A549 (cell line): ENCODE data around the gene PRKN. TPM values are rescaled to one million over a fixed set of nuclear protein-coding genes. Genes with fewer than 3 reads are reported as not detected.

Experiments used
- ATAC-seq, 2 experiments: fragments of 200-7000 bp in 1 of 2; fragments of >200 bp in 1 of 2; cut with Nextera tagmentation in 1 of 2; cut with Tn5 transposase in 1 of 2; 3 replicates each; pipeline versions ENCODE4 v1.8.0 to v1.9.1; 2018 to 2020; ENCODE audit warnings: mild to moderate bottlenecking in 1 of 2, moderate library complexity in 1 of 2
- CTCF ChIA-PET: fragments of 300-600 bp; sonication (Branson Sonifier 250); formaldehyde crosslinking; extraction: SDS; loops from one replicate; lab custom pipeline; 2021; ENCODE audit warnings: antibody characterized with exemption, inconsistent platforms; lab: Yijun Ruan, JAX
- POLR2A ChIA-PET: fragments of 350-600 bp; formaldehyde crosslinking; extraction: SDS; loops from one replicate; lab custom pipeline; 2021; ENCODE audit warnings: antibody characterized with exemption, inconsistent platforms; lab: Yijun Ruan, JAX
- DNase-seq, 2 experiments: peaks; one replicate each; pipeline versions ENCODE4 v3.0.0 to v3.0.0-alpha.2; 2011 to 2016; ENCODE audit warnings: low read depth in 1 of 2, low spot score in 1 of 2
- FAIRE-seq: peaks from 2 replicates; lab custom pipeline; 2011; peaks lifted over from hg19 to GRCh38; lab: Jason Lieb, UNC
- H3K27ac ChIP-seq, 2 experiments: fragments of >200 bp; sonication (Bioruptor Twin); formaldehyde crosslinking; 3 replicates each; pipeline ENCODE4 v1.5.1; 2016 to 2017
- H3K4me1 ChIP-seq: fragments of >200 bp; sonication (Bioruptor Twin); formaldehyde crosslinking; 3 replicates; pipeline ENCODE4 v1.6.1; 2016
- H3K4me2 ChIP-seq: fragments of >200 bp; sonication (Bioruptor Twin); formaldehyde crosslinking; 3 replicates; pipeline ENCODE4 v1.6.1; 2016
- H3K4me3 ChIP-seq: fragments of >200 bp; sonication (Bioruptor Twin); formaldehyde crosslinking; 3 replicates; pipeline ENCODE4 v1.5.1; 2016
- H3K9me3 ChIP-seq: fragments of >200 bp; sonication (Bioruptor Twin); formaldehyde crosslinking; 3 replicates; pipeline ENCODE4 v1.6.1; 2016
- BHLHE40 ChIP-seq: IDR thresholded peaks from 2 replicates; pipeline ENCODE4 v1.6.1; 2012; ENCODE audit warnings: low read depth, low read length, inconsistent platforms
- CBX8 ChIP-seq: fragments of 200-600 bp; sonication (generic); IDR thresholded peaks from 2 replicates; pipeline ENCODE4 v1.6.1; 2016
- CHD2 ChIP-seq: fragments of 150-350 bp; IDR thresholded peaks from 2 replicates; pipeline ENCODE4 v1.6.1; 2014; ENCODE audit warnings: low read length; ENCODE audit not compliant: partially characterized antibody
- CHD4 ChIP-seq: fragments of 200-600 bp; sonication (generic); IDR thresholded peaks from 2 replicates; pipeline ENCODE4 v1.6.1; 2016; ENCODE audit warnings: antibody characterized with exemption, mild to moderate bottlenecking, borderline replicate concordance
- EHF ChIP-seq: fragments of 250-450 bp; sonication (Bioruptor Pico); IDR thresholded peaks from 2 replicates; pipeline ENCODE4 v1.5.0; 2020; ENCODE audit warnings: mild to moderate bottlenecking
- EHMT2 ChIP-seq: fragments of 200-600 bp; sonication (generic); IDR thresholded peaks from 2 replicates; pipeline ENCODE4 v1.6.1; 2016; ENCODE audit warnings: antibody characterized with exemption, low read depth, mild to moderate bottlenecking, moderate library complexity
- EP300 ChIP-seq, 2 experiments: fragments of >200 bp; sonication (Bioruptor Twin); formaldehyde crosslinking; IDR thresholded peaks; 2 replicates in 1 of 2; 3 replicates in 1 of 2; pipeline ENCODE4 v1.6.1; 2016 to 2017
- FOXS1 ChIP-seq: fragments of 250-450 bp; sonication (Bioruptor Pico); IDR thresholded peaks from 2 replicates; pipeline ENCODE4 v1.5.0; 2020; ENCODE audit warnings: mild to moderate bottlenecking, moderate library complexity
- GATA3 ChIP-seq: IDR thresholded peaks from 2 replicates; pipeline ENCODE4 v1.6.1; 2012; ENCODE audit warnings: borderline replicate concordance
- HOXB13 ChIP-seq: fragments of 250-450 bp; sonication (Bioruptor Pico); IDR thresholded peaks from 2 replicates; pipeline ENCODE4 v1.5.0; 2020; ENCODE audit warnings: low read depth, mild to moderate bottlenecking, moderate library complexity
- JUN ChIP-seq, 2 experiments: fragments of >200 bp; sonication (Bioruptor Twin); formaldehyde crosslinking; IDR thresholded peaks; 2 replicates in 1 of 2; 3 replicates in 1 of 2; pipeline ENCODE4 v1.6.1; 2016 to 2017
- KDM5A ChIP-seq: fragments of 200-600 bp; sonication (generic); IDR thresholded peaks from 2 replicates; pipeline ENCODE4 v1.6.1; 2016; ENCODE audit warnings: antibody characterized with exemption, mild to moderate bottlenecking
- MAFK ChIP-seq: fragments of 450-650 bp; IDR thresholded peaks from 2 replicates; pipeline ENCODE4 v1.6.1; 2014; ENCODE audit not compliant: partially characterized antibody
- MYC ChIP-seq: IDR thresholded peaks from 2 replicates; pipeline ENCODE4 v1.6.1; 2012; ENCODE audit warnings: mild to moderate bottlenecking, inconsistent platforms, low read length, improper control_type of control experiment, borderline replicate concordance
- NPAS2 ChIP-seq: fragments of 250-450 bp; sonication (Bioruptor Pico); IDR thresholded peaks from 2 replicates; pipeline ENCODE4 v1.8.0; 2022; ENCODE audit warnings: mild to moderate bottlenecking, moderate library complexity, borderline replicate concordance
- PHF8 ChIP-seq: fragments of 200-600 bp; sonication (generic); IDR thresholded peaks from 2 replicates; pipeline ENCODE4 v1.6.1; 2016; ENCODE audit warnings: low read depth, mild to moderate bottlenecking, antibody characterized with exemption, moderate library complexity, borderline replicate concordance
- RAD21 ChIP-seq, 2 experiments: fragments of >200 bp in 1 of 2; sonication (Bioruptor Twin) in 1 of 2; formaldehyde crosslinking in 1 of 2; IDR thresholded peaks in 1 of 2; conservative IDR thresholded peaks in 1 of 2; 2 replicates in 1 of 2; 3 replicates in 1 of 2; pipeline ENCODE4 v1.6.1; 2012 to 2018; ENCODE audit warnings: inconsistent platforms in 1 of 2
- RFX5 ChIP-seq: fragments of 450-650 bp; IDR thresholded peaks from 2 replicates; pipeline ENCODE4 v1.7.1; 2014; ENCODE audit warnings: antibody characterized with exemption, mild to moderate bottlenecking, moderate library complexity
- TFCP2L1 ChIP-seq: fragments of 250-450 bp; sonication (Bioruptor Pico); IDR thresholded peaks from 2 replicates; pipeline ENCODE4 v1.5.0; 2021; ENCODE audit warnings: mild to moderate bottlenecking
- ZC3H11A ChIP-seq: fragments of 450-650 bp; IDR thresholded peaks from 2 replicates; pipeline ENCODE4 v1.6.1; 2014; ENCODE audit warnings: antibody characterized with exemption, mild to moderate bottlenecking
- ZSCAN20 ChIP-seq: fragments of 250-450 bp; sonication (Bioruptor Pico); IDR thresholded peaks from 2 replicates; pipeline ENCODE4 v1.8.0; 2022; ENCODE audit warnings: mild to moderate bottlenecking, moderate library complexity
- WGBS: methylation state at CpG from one replicate; pipeline ENCODE4 v1.1.6; 2017; ENCODE audit errors: missing lambda C conversion rate; 5-methylcytosine and 5-hydroxymethylcytosine counted together
- polyA plus RNA-seq, 4 experiments: library from polyadenylated mRNA; depleted of rRNA in 3 of 4; stranded (reverse); fragments of >200 nt; fragmentation: RNase III in 1 of 4; extraction: RNeasy Plus Mini Kit Qiagen cat#74134 plus additional on column Dnase treatment in 1 of 4; gene quantifications; 2 replicates in 3 of 4; 3 replicates in 1 of 4; pipeline ENCODE4 v1.2.3, GENCODE V29; 2011 to 2017
- TF ChIP-seq, protein P1 (sequence below): fragments of >200 bp; sonication (Bioruptor Twin); formaldehyde crosslinking; IDR thresholded peaks from 2 replicates; pipeline ENCODE4 v1.6.1; 2016
- TF ChIP-seq, protein P2 (sequence below): IDR thresholded peaks from 2 replicates; pipeline ENCODE4 v1.6.1; 2012; ENCODE audit warnings: low read depth, borderline replicate concordance

The PRKN gene
- polyA plus RNA-seq, 2 of the 4 experiments (the other 2 are of a cell fraction), result 0.36 to 0.39 TPM

DNA sequence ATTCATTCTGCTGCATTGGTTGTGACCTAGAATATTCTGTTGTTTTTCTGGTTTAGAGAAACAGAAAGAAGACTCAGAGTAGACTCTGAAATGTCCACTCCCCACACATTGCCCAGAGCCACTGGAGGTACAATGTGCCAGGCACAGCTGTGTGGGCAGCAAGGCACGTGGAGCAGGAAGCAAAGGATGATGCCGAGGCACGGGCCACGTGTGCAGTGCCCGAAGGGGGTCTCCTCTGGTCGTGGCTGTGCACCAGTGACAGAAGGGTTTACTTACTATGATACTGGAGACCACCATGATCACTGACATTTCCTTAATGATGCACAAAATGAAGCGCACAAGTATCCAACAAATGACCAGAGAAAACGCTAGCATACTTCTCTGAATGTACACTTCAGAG, 488.9 kb downstream of the PRKN start:
- H3K4me1 ChIP-seq, result no peaks in the 10 kb centered on the region
- H3K4me3 ChIP-seq, result no peak overlapping the region
- DNase-seq, result no peak
- 41% methylated on average over 8 of the region's 8 CpGs for WGBS
- no peaks in the 10 kb centered on the region for H3K9me3 ChIP-seq
- ChIA-PET CTCF (no interaction called here), POLR2A (no interaction called here)
- H3K27ac ChIP-seq, result no peak overlapping the region
- no peak for ATAC-seq
- no peak for FAIRE-seq
- TF ChIP-seq CBX8, result no peak
- TF ChIP-seq CHD2, result no peak
- TF ChIP-seq, protein P1, sequence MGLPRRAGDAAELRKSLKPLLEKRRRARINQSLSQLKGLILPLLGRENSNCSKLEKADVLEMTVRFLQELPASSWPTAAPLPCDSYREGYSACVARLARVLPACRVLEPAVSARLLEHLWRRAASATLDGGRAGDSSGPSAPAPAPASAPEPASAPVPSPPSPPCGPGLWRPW, result no peak
- no peak for TF ChIP-seq MAFK
- TF ChIP-seq MYC, result no peak
- H3K4me2 ChIP-seq, result no peak overlapping the region

DNA sequence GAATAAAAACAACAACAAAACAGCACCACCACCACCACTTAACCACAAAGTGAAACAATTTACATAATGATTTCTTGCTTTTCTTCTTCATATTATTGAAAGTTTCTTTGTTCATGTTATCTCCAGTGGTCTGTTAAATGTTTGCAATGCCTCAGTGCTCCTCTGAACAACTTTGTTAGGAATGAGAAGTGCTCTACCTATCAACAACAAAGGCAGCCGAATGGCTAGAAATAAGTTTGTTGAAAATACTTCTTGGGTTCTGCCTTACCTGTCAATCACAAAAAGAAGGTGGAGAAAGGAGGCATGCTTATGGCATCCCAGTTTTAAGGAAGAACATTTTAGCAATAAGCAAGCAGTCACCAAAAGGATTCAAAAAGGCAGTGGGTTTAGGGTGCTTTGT, 490.2 kb downstream of the PRKN start:
- TF ChIP-seq BHLHE40 (no peak), RAD21 (conservative IDR thresholded peaks at IDR 0.05 in 1 of 2, IDR thresholded peaks at IDR 0.05 in 1 of 2) (no peak)

DNA sequence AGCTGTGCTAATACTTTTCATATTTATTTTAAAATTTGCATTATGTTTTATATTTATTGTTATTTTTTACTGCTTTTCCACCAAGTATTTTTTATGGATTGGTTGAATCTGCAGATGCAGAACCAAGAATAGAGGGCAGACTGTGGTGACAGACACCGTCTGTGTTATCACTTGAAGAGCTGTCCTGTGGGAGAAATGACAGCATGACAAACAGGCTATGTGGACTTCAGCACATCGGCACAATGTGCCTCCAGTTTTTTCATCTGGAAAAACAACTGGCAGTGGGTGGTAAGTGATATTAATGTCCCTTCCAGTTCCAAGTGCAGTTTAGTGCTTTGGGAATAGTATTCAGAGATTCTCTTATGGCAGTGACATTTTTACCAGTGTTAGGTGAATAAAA, 492.9 kb downstream of the PRKN start:
- ChIA-PET CTCF (no interaction called here), POLR2A (no interaction called here)
- Histone ChIP-seq H3K27ac (no peak overlapping the region), H3K4me1 (no peaks in the 10 kb centered on the region), H3K4me3 (no peak overlapping the region), H3K9me3 (no peaks in the 10 kb centered on the region), H3K4me2 (no peak overlapping the region)
- 60% methylated on average over 2 of the region's 2 CpGs for WGBS
- no peak for ATAC-seq
- FAIRE-seq, result no peak
- DNase-seq, result no peak
- TF ChIP-seq ZSCAN20 (CRISPR knock-in tag), result no peak

More for the DNA sequence above, 490.2 kb downstream of the PRKN start:
- no peak overlapping the region for H3K4me2 ChIP-seq
- no peak overlapping the region for H3K27ac ChIP-seq
- H3K9me3 ChIP-seq, result no peaks in the 10 kb centered on the region
- ATAC-seq (no peak), DNase-seq (no peak), FAIRE-seq (no peak)
- no peak overlapping the region for H3K4me3 ChIP-seq
- ChIA-PET CTCF (no interaction called here), POLR2A (no interaction called here)
- 59% methylated on average over 1 of the region's 1 CpG for WGBS
- H3K4me1 ChIP-seq, result no peaks in the 10 kb centered on the region

DNA sequence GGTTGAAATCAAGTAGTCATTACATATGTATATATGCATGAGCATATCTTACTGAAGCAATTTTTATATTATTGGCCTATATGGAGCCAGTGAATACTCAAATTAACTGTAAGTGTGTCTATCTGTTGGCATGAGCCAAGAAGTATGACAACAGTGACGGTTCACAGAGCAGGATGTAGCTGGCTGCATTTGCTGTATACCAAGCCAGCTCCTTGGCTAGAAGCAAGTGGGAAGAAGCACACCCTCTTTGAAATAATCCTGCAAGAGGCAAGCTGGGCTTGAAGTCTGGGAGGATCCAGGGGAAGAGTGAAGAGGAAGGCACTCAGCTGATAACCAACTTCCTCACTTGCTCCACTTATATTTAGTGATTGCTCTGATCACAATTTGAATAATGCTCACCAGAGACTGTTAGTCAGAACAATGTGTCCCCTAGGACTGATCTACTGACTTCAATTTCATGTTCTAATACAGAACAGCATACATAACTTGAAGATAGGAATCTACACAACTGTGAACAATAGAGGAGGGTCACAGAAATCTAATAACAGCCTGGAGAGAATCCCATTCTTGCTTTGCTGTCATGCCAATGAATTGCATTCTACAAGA, 497.3 kb downstream of the PRKN start:
- WGBS, result 18% methylated on average over 1 of the region's 1 CpG
- Histone ChIP-seq H3K9me3 (no peaks in the 10 kb centered on the region), H3K4me2 (no peak overlapping the region), H3K27ac (no peak overlapping the region), H3K4me3 (no peak overlapping the region), H3K4me1 (no peaks in the 10 kb centered on the region)
- POLR2A ChIA-PET, result no interaction called here
- no peak for FAIRE-seq
- CTCF ChIA-PET, result no interaction called here
- TF ChIP-seq CBX8 (no peak), PHF8 (no peak), MYC (no peak), HOXB13 (CRISPR knock-in tag) (no peak), CHD4 (no peak), EHF (CRISPR knock-in tag) (no peak), TFCP2L1 (CRISPR knock-in tag) (no peak), KDM5A (no peak), RFX5 (no peak), JUN (IDR thresholded peaks at IDR 0.05) (no peak)
- TF ChIP-seq, all 56 proteins: peak for 0
- ATAC-seq (no peak), DNase-seq (no peak)

DNA sequence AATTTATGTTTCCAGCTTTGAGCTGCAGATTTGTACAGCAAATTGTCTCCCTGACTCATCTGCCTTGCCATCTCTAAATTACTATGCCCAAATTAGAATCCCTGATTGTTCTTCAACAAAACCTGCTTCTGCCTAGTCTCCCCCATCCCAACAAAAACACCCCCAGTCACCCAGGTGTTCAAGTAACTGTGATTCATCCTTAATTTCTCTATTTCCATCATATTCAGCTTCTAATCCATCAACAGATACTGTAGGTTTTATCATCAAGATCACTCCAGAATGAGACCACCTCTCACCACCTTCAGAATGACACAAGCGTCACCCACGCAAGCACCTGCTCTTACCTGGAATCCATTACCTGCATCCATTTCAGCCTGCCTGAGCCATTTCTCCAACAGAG, 498.5 kb downstream of the PRKN start:
- FAIRE-seq (no peak), ATAC-seq (no peak), DNase-seq (no peak)
- H3K4me3 ChIP-seq, result no peak overlapping the region
- no peak for TF ChIP-seq ZC3H11A
- no peak for TF ChIP-seq EP300 (IDR thresholded peaks at IDR 0.05)
- TF ChIP-seq GATA3, result no peak
- no peak for TF ChIP-seq FOXS1 (CRISPR knock-in tag)
- TF ChIP-seq, protein P2, sequence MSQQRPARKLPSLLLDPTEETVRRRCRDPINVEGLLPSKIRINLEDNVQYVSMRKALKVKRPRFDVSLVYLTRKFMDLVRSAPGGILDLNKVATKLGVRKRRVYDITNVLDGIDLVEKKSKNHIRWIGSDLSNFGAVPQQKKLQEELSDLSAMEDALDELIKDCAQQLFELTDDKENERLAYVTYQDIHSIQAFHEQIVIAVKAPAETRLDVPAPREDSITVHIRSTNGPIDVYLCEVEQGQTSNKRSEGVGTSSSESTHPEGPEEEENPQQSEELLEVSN, result no peak
- TF ChIP-seq RAD21 (conservative IDR thresholded peaks at IDR 0.05 in 1 of 2, IDR thresholded peaks at IDR 0.05 in 1 of 2), result no peak
- no peak for TF ChIP-seq EHMT2
- TF ChIP-seq NPAS2, result no peak
- WGBS, result 100% methylated on average over 2 of the region's 2 CpGs
- H3K4me1 ChIP-seq, result no peaks in the 10 kb centered on the region
- POLR2A ChIA-PET, result no interaction called here
- no peak overlapping the region for H3K4me2 ChIP-seq
- CTCF ChIA-PET, result no interaction called here
- no peaks in the 10 kb centered on the region for H3K9me3 ChIP-seq
- H3K27ac ChIP-seq, result no peak overlapping the region
